ENCODE data around the gene SLC25A22. TPM values are rescaled to one million over a fixed set of nuclear protein-coding genes. Genes with fewer than 3 reads are reported as not detected.

SLC25A22 gene
- total and polyA plus RNA-seq, 9 of the 15 experiments (the other 6 are each of a cell fraction or from before 2014, with no cell fraction given): 0.41 to 55.4 (median 11.4) TPM

DNA sequence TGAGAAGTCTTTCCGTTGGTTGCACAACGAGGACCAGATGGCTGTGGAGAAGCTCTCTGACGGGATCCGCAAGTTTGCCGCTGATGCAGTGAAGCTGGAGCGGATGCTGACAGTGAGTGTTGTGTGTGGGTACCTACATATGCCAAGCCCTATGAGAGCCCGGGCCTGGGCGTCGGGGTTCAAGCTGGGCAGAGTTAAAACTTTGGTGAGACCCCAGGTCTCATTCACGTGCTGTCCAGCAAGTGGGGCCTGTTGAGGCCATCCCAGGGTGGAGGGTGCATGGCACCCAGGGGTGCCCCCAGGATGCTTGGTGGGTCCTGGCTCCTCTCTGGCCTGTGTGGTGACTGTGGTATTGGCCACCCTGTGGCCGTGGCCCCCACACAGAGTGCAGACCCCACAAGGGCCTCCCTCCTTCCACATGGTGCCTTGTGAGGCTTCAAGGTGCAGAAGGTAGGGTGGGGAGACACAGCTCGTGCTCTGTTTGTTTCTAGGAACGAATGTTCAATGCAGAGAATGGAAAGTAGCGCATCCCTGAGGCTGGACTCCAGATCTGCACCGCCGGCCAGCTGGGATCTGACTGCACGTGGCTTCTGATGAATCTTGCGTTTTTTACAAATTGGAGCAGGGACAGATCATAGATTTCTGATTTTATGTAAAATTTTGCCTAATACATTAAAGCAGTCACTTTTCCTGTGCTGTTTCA, 33.6 kb downstream of the SLC25A22 start (continued):
- TF ChIP-seq, protein P1, sequence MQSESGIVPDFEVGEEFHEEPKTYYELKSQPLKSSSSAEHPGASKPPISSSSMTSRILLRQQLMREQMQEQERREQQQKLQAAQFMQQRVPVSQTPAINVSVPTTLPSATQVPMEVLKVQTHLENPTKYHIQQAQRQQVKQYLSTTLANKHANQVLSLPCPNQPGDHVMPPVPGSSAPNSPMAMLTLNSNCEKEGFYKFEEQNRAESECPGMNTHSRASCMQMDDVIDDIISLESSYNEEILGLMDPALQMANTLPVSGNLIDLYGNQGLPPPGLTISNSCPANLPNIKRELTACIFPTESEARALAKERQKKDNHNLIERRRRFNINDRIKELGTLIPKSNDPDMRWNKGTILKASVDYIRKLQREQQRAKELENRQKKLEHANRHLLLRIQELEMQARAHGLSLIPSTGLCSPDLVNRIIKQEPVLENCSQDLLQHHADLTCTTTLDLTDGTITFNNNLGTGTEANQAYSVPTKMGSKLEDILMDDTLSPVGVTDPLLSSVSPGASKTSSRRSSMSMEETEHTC (IDR thresholded peaks at IDR 0.05): no peak
- TF ChIP-seq GATA2 (CRISPR knock-in tag; IDR thresholded peaks at IDR 0.05) (no peak), RBM17 (IDR thresholded peaks at IDR 0.05; ENCODE audit: borderline replicate concordance, low read depth, low read length) (no peak), RBM22 (IDR thresholded peaks at IDR 0.05; ENCODE audit: low read depth, low read length, poor library complexity, severe bottlenecking) (no peak), HEY1 (CRISPR knock-in tag; IDR thresholded peaks at IDR 0.05; ENCODE audit: borderline replicate concordance) (no peak), MEF2D (tag; conservative IDR thresholded peaks at IDR 0.05; ENCODE audit: low read depth) (no peak), NCOA4 (IDR thresholded peaks at IDR 0.05; ENCODE audit: partially characterized antibody) (no peak), CAMTA2 (CRISPR knock-in tag; conservative IDR thresholded peaks at IDR 0.05) (no peak), POLR2A (conservative IDR thresholded peaks at IDR 0.05) (no peak; the same call in none of the 2 replicates), CHCHD3 (CRISPR knock-in tag; IDR thresholded peaks at IDR 0.05) (no peak)
- TF ChIP-seq, protein P2, sequence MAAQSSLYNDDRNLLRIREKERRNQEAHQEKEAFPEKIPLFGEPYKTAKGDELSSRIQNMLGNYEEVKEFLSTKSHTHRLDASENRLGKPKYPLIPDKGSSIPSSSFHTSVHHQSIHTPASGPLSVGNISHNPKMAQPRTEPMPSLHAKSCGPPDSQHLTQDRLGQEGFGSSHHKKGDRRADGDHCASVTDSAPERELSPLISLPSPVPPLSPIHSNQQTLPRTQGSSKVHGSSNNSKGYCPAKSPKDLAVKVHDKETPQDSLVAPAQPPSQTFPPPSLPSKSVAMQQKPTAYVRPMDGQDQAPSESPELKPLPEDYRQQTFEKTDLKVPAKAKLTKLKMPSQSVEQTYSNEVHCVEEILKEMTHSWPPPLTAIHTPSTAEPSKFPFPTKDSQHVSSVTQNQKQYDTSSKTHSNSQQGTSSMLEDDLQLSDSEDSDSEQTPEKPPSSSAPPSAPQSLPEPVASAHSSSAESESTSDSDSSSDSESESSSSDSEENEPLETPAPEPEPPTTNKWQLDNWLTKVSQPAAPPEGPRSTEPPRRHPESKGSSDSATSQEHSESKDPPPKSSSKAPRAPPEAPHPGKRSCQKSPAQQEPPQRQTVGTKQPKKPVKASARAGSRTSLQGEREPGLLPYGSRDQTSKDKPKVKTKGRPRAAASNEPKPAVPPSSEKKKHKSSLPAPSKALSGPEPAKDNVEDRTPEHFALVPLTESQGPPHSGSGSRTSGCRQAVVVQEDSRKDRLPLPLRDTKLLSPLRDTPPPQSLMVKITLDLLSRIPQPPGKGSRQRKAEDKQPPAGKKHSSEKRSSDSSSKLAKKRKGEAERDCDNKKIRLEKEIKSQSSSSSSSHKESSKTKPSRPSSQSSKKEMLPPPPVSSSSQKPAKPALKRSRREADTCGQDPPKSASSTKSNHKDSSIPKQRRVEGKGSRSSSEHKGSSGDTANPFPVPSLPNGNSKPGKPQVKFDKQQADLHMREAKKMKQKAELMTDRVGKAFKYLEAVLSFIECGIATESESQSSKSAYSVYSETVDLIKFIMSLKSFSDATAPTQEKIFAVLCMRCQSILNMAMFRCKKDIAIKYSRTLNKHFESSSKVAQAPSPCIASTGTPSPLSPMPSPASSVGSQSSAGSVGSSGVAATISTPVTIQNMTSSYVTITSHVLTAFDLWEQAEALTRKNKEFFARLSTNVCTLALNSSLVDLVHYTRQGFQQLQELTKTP (IDR thresholded peaks at IDR 0.05; ENCODE audit: low read depth in 1 of 2, partially characterized antibody in 2 of 2): no peak
- TF ChIP-seq, protein P3, sequence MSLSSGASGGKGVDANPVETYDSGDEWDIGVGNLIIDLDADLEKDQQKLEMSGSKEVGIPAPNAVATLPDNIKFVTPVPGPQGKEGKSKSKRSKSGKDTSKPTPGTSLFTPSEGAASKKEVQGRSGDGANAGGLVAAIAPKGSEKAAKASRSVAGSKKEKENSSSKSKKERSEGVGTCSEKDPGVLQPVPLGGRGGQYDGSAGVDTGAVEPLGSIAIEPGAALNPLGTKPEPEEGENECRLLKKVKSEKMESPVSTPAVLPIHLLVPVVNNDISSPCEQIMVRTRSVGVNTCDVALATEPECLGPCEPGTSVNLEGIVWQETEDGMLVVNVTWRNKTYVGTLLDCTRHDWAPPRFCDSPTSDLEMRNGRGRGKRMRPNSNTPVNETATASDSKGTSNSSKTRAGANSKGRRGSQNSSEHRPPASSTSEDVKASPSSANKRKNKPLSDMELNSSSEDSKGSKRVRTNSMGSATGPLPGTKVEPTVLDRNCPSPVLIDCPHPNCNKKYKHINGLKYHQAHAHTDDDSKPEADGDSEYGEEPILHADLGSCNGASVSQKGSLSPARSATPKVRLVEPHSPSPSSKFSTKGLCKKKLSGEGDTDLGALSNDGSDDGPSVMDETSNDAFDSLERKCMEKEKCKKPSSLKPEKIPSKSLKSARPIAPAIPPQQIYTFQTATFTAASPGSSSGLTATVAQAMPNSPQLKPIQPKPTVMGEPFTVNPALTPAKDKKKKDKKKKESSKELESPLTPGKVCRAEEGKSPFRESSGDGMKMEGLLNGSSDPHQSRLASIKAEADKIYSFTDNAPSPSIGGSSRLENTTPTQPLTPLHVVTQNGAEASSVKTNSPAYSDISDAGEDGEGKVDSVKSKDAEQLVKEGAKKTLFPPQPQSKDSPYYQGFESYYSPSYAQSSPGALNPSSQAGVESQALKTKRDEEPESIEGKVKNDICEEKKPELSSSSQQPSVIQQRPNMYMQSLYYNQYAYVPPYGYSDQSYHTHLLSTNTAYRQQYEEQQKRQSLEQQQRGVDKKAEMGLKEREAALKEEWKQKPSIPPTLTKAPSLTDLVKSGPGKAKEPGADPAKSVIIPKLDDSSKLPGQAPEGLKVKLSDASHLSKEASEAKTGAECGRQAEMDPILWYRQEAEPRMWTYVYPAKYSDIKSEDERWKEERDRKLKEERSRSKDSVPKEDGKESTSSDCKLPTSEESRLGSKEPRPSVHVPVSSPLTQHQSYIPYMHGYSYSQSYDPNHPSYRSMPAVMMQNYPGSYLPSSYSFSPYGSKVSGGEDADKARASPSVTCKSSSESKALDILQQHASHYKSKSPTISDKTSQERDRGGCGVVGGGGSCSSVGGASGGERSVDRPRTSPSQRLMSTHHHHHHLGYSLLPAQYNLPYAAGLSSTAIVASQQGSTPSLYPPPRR (CRISPR knock-in tag; IDR thresholded peaks at IDR 0.05; ENCODE audit: borderline replicate concordance): no peak
- TF ChIP-seq, protein P4, sequence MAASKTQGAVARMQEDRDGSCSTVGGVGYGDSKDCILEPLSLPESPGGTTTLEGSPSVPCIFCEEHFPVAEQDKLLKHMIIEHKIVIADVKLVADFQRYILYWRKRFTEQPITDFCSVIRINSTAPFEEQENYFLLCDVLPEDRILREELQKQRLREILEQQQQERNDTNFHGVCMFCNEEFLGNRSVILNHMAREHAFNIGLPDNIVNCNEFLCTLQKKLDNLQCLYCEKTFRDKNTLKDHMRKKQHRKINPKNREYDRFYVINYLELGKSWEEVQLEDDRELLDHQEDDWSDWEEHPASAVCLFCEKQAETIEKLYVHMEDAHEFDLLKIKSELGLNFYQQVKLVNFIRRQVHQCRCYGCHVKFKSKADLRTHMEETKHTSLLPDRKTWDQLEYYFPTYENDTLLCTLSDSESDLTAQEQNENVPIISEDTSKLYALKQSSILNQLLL (CRISPR knock-in tag; IDR thresholded peaks at IDR 0.05; ENCODE audit: borderline replicate concordance): no peak
- TF ChIP-seq, protein P5, sequence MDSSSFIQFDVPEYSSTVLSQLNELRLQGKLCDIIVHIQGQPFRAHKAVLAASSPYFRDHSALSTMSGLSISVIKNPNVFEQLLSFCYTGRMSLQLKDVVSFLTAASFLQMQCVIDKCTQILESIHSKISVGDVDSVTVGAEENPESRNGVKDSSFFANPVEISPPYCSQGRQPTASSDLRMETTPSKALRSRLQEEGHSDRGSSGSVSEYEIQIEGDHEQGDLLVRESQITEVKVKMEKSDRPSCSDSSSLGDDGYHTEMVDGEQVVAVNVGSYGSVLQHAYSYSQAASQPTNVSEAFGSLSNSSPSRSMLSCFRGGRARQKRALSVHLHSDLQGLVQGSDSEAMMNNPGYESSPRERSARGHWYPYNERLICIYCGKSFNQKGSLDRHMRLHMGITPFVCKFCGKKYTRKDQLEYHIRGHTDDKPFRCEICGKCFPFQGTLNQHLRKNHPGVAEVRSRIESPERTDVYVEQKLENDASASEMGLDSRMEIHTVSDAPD (CRISPR knock-in tag; IDR thresholded peaks at IDR 0.05): no peak

All from K562 (cell line).